ENCODE measurements around the gene GFOD2.

DNA sequence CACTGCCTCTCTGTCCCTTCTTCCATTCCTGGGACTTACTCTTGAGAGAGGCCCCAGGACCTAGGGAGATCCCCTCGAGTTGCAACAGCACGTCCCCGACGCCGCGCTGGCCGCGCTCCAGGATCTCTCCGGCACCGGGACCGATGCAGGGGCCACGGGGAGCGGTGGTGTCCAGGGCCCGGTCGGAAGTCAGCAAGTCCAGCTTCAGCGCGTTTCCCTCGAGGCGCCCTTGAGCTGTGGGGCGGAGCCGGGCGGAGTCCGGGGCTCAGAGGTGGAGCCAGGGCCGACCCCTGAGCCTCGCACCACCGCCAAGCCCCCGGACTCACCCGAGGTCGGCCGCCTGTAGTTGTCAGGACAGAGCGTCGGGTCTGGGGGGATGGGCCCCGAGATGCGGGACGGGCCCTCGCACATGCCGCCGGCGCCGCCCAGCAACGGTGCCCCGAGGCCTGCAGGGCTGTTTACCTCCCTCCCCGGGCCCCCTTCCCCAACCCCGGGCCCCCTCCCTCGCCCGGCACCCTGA is 53.0 kb downstream of the GFOD2 start:
- TF ChIP-seq TBP (CRISPR knock-in tag; IDR thresholded peaks at IDR 0.05) = no peak
- TF ChIP-seq, protein P1, sequence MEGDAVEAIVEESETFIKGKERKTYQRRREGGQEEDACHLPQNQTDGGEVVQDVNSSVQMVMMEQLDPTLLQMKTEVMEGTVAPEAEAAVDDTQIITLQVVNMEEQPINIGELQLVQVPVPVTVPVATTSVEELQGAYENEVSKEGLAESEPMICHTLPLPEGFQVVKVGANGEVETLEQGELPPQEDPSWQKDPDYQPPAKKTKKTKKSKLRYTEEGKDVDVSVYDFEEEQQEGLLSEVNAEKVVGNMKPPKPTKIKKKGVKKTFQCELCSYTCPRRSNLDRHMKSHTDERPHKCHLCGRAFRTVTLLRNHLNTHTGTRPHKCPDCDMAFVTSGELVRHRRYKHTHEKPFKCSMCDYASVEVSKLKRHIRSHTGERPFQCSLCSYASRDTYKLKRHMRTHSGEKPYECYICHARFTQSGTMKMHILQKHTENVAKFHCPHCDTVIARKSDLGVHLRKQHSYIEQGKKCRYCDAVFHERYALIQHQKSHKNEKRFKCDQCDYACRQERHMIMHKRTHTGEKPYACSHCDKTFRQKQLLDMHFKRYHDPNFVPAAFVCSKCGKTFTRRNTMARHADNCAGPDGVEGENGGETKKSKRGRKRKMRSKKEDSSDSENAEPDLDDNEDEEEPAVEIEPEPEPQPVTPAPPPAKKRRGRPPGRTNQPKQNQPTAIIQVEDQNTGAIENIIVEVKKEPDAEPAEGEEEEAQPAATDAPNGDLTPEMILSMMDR (CRISPR knock-in tag; IDR thresholded peaks at IDR 0.05) = peak; percentile 44
- TF ChIP-seq ZNF138 (CRISPR knock-in tag; IDR thresholded peaks at IDR 0.05; ENCODE audit: low read depth) = no peak
- no peak for TF ChIP-seq EP300 (IDR thresholded peaks at IDR 0.05; ENCODE audit: low read depth in 2 of 2, low read length in 2 of 2)
- no peak for TF ChIP-seq EP300 (CRISPR knock-in tag; IDR thresholded peaks at IDR 0.05; ENCODE audit: borderline replicate concordance)
- TF ChIP-seq SALL2 (CRISPR knock-in tag; IDR thresholded peaks at IDR 0.05) = no peak; the same call in 1 of the 2 replicates
- no peak for TF ChIP-seq TCF7 (IDR thresholded peaks at IDR 0.05; ENCODE audit: low read depth)
- peak; percentile 70; the same call in 1 of the 2 replicates for TF ChIP-seq MTA1 (CRISPR knock-in tag; IDR thresholded peaks at IDR 0.05; ENCODE audit: borderline replicate concordance)
- TF ChIP-seq EHMT2 (IDR thresholded peaks at IDR 0.05; ENCODE audit: borderline replicate concordance, low read depth, low read length) = no peak
- no peak for TF ChIP-seq CHD2 (IDR thresholded peaks at IDR 0.05; ENCODE audit: low read depth, low read length)
- TF ChIP-seq KMT2B (CRISPR knock-in tag; IDR thresholded peaks at IDR 0.05) = no peak
- TF ChIP-seq EED (CRISPR knock-in tag; IDR thresholded peaks at IDR 0.05) = no peak
- TF ChIP-seq, protein P2, sequence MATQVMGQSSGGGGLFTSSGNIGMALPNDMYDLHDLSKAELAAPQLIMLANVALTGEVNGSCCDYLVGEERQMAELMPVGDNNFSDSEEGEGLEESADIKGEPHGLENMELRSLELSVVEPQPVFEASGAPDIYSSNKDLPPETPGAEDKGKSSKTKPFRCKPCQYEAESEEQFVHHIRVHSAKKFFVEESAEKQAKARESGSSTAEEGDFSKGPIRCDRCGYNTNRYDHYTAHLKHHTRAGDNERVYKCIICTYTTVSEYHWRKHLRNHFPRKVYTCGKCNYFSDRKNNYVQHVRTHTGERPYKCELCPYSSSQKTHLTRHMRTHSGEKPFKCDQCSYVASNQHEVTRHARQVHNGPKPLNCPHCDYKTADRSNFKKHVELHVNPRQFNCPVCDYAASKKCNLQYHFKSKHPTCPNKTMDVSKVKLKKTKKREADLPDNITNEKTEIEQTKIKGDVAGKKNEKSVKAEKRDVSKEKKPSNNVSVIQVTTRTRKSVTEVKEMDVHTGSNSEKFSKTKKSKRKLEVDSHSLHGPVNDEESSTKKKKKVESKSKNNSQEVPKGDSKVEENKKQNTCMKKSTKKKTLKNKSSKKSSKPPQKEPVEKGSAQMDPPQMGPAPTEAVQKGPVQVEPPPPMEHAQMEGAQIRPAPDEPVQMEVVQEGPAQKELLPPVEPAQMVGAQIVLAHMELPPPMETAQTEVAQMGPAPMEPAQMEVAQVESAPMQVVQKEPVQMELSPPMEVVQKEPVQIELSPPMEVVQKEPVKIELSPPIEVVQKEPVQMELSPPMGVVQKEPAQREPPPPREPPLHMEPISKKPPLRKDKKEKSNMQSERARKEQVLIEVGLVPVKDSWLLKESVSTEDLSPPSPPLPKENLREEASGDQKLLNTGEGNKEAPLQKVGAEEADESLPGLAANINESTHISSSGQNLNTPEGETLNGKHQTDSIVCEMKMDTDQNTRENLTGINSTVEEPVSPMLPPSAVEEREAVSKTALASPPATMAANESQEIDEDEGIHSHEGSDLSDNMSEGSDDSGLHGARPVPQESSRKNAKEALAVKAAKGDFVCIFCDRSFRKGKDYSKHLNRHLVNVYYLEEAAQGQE (IDR thresholded peaks at IDR 0.05; ENCODE audit: borderline replicate concordance in 1 of 2, low read depth in 1 of 2, low read length in 2 of 2) = no peak
